Brain microvascular endothelial cell (primary cell): ENCODE data around the gene BTNL2.

ENCODE experiments used
- DNase-seq: peaks from one replicate; pipeline ENCODE4 v3.0.0-alpha.2; 2020
- H3K27ac ChIP-seq: fragments of 250-450 bp; sonication (Bioruptor Pico); 2 replicates; pipeline ENCODE4 v1.5.1; 2020; ENCODE audit warnings: mild to moderate bottlenecking, moderate library complexity
- H3K27me3 ChIP-seq: fragments of 250-450 bp; sonication (Bioruptor Pico); replicated peaks from 2 replicates; pipeline ENCODE4 v1.5.1; 2020; ENCODE audit warnings: mild to moderate bottlenecking
- H3K36me3 ChIP-seq: fragments of 250-450 bp; sonication (Bioruptor Pico); replicated peaks from 2 replicates; pipeline ENCODE4 v1.5.1; 2020; ENCODE audit warnings: mild to moderate bottlenecking
- H3K4me3 ChIP-seq: 2 replicates; pipeline ENCODE4 v1.5.1; 2011; ENCODE audit warnings: low read depth, mild to moderate bottlenecking, control low read depth, low read length, moderate library complexity
- CTCF ChIP-seq: IDR thresholded peaks from 2 replicates; pipeline ENCODE4 v1.5.1; 2011; ENCODE audit warnings: low read depth, mild to moderate bottlenecking, moderate library complexity, low read length, control low read depth, inconsistent platforms; ENCODE audit errors: missing control alignments
- in situ Hi-C: cut with HindIII; loops from 2 replicates; pipeline ENCODE4 v1.10.0; 2017; ENCODE audit warnings: low sequenced_read_pairs, low pct_ligation_motif_present

The BTNL2 gene

GRCh38 chr6:32427218-32427617 lies 20.2 kb upstream of the BTNL2 start:
- no peak for DNase-seq
- in situ Hi-C loops: no loop called here
- no peak for TF ChIP-seq CTCF
- no peaks in the 10 kb centered on the region for H3K36me3 ChIP-seq
- no peaks in the 10 kb centered on the region for H3K27me3 ChIP-seq
- no peak overlapping the region for H3K4me3 ChIP-seq
- no peak overlapping the region for H3K27ac ChIP-seq

GRCh38 chr6:32426338-32426737 lies 19.4 kb upstream of the BTNL2 start:
- no peak overlapping the region for H3K27ac ChIP-seq
- no peak for DNase-seq
- no peaks in the 10 kb centered on the region for H3K36me3 ChIP-seq
- in situ Hi-C loops: no loop called here
- H3K27me3 ChIP-seq: peaks cover 3% of the 10 kb centered on the region
- no peak for TF ChIP-seq CTCF
- H3K4me3 ChIP-seq: no peak overlapping the region

GRCh38 chr6:32424589-32425300 lies 17.8 kb upstream of the BTNL2 start:
- in situ Hi-C loops: no loop called here
- no peak overlapping the region for H3K4me3 ChIP-seq
- H3K27me3 ChIP-seq: peaks cover 7% of the 10 kb centered on the region
- no peak for TF ChIP-seq CTCF
- DNase-seq: no peak
- no peaks in the 10 kb centered on the region for H3K36me3 ChIP-seq
- no peak overlapping the region for H3K27ac ChIP-seq

- no peak for DNase-seq
- TF ChIP-seq CTCF: no peak
- no peaks in the 10 kb centered on the region for H3K36me3 ChIP-seq
- H3K27ac ChIP-seq: no peak overlapping the region
- peaks cover 6% of the 10 kb centered on the region for H3K27me3 ChIP-seq
- no peak overlapping the region for H3K4me3 ChIP-seq
- in situ Hi-C loops: no loop called here
These were observed 9.1 kb upstream of the BTNL2 start for GRCh38 chr6:32416036-32416435.

- H3K27me3 ChIP-seq: peaks cover 3% of the 10 kb centered on the region
These were observed 8.6 kb upstream of the BTNL2 start for GRCh38 chr6:32415521-32416019.

More at GRCh38 chr6:32415521-32416019, 8.6 kb upstream of the BTNL2 start:
- TF ChIP-seq CTCF: peak; percentile 99
- no peak overlapping the region for H3K4me3 ChIP-seq
- H3K27ac ChIP-seq: no peak overlapping the region
- no peaks in the 10 kb centered on the region for H3K36me3 ChIP-seq
- in situ Hi-C loops: no loop called here
- peak; percentile 63 for DNase-seq
